ENCODE results near the gene ASMT. TPM values are rescaled to one million over a fixed set of nuclear protein-coding genes. Genes with fewer than 3 reads are reported as not detected.

The ASMT gene
- total RNA-seq, 1 donor, result not detected

- no peak for DNase-seq (ENCODE audit: low read depth)
- no peak for TF ChIP-seq CTCF (IDR thresholded peaks at IDR 0.05; ENCODE audit: insufficient read depth, low read length)
- H3K4me3 ChIP-seq (ENCODE audit: low read depth, low read length), result no peak overlapping the region
Observed at GRCh38 chrX:1686642-1687041, 71.8 kb downstream of the ASMT start.

Other genes starting within 250 kb of the ASMT start
- 190 and 311 TPM in 2 replicates for gene SLC25A6, start 222.9 kb upstream of the ASMT start, total RNA-seq (ENCODE audit: low replicate concordance)
- gene ASMTL, start 162.2 kb upstream of the ASMT start, total RNA-seq (ENCODE audit: low replicate concordance), result 17.6 and 30.2 TPM in 2 replicates
- not detected in 2 replicates for gene P2RY8, start 77.9 kb upstream of the ASMT start, total RNA-seq (ENCODE audit: low replicate concordance)
- 9.5 and 16.9 TPM in 2 replicates for gene AKAP17A, start 23.5 kb upstream of the ASMT start, total RNA-seq (ENCODE audit: low replicate concordance)

Measured in fibroblast of the aortic adventitia (primary cell).